Mammary epithelial cell (primary cell): Measurements from ENCODE around the gene CYP4X1.

Source experiments
- EZH2 ChIP-seq: IDR thresholded peaks from 2 replicates; pipeline ENCODE4 v1.6.1; 2012; ENCODE audit warnings: low read length, inconsistent platforms, borderline replicate concordance
- TF ChIP-seq, protein P1 (sequence below), 2 donors: IDR thresholded peaks in 1 of 2; conservative IDR thresholded peaks in 1 of 2; 2 replicates each; pipeline ENCODE4 v1.5.1; 2011 to 2012; ENCODE audit warnings: inconsistent platforms in 2 of 2, low read length in 2 of 2, mild to moderate bottlenecking in 2 of 2, control low read depth in 1 of 2, low read depth in 1 of 2; ENCODE audit not compliant: insufficient read depth in 1 of 2; ENCODE audit errors: extremely low read depth in 1 of 2

DNA sequence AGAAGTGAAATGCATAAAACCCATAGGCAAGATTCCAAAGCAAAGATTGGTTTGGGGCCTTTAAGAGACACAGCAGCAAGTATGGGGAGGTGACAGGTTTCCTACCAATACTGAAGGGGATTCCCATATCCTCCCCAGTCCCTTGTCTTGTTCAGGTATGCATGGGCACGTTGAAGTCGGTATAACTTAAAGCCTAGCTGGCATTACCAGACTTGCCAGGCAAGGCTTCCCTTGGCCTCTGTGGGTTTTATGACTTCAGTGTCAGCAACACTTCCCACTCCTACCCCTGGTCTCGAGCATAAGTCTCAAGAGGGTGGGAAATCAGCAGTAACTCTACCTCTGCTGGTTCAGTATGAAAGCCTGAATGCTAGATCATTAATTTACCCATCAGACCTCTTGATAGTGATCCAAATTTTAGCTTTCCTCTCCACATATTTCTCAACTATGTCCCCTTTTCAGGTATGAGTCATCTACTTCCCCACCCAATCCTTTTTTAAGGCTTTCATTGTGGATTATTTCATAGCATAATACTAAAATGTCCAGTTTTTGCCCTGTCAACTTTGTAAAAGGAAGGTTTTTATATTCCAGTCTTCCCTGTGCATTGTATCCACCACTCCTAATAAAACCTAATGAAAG is 6.8 kb downstream of the CYP4X1 start:
- TF ChIP-seq, protein P1, sequence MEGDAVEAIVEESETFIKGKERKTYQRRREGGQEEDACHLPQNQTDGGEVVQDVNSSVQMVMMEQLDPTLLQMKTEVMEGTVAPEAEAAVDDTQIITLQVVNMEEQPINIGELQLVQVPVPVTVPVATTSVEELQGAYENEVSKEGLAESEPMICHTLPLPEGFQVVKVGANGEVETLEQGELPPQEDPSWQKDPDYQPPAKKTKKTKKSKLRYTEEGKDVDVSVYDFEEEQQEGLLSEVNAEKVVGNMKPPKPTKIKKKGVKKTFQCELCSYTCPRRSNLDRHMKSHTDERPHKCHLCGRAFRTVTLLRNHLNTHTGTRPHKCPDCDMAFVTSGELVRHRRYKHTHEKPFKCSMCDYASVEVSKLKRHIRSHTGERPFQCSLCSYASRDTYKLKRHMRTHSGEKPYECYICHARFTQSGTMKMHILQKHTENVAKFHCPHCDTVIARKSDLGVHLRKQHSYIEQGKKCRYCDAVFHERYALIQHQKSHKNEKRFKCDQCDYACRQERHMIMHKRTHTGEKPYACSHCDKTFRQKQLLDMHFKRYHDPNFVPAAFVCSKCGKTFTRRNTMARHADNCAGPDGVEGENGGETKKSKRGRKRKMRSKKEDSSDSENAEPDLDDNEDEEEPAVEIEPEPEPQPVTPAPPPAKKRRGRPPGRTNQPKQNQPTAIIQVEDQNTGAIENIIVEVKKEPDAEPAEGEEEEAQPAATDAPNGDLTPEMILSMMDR (conservative IDR thresholded peaks at IDR 0.05 in 1 of 2, IDR thresholded peaks at IDR 0.05 in 1 of 2; ENCODE audit: extremely low read depth in 1 of 2, insufficient read depth in 1 of 2, low read depth in 1 of 2, low read length in 2 of 2), result no peak
- TF ChIP-seq EZH2, result no peak
